ENCODE data around the gene ZNF311. TPM values are rescaled to one million over a fixed set of nuclear protein-coding genes. Genes with fewer than 3 reads are reported as not detected.
A peak's percentile ranks its signal among the peaks of the same experiment; 100 is the strongest.

Gene ZNF311
- 4.6 and 5.3 TPM in 2 replicates for total RNA-seq (2014; rRNA removed; shearing (Covaris generic))

DNA sequence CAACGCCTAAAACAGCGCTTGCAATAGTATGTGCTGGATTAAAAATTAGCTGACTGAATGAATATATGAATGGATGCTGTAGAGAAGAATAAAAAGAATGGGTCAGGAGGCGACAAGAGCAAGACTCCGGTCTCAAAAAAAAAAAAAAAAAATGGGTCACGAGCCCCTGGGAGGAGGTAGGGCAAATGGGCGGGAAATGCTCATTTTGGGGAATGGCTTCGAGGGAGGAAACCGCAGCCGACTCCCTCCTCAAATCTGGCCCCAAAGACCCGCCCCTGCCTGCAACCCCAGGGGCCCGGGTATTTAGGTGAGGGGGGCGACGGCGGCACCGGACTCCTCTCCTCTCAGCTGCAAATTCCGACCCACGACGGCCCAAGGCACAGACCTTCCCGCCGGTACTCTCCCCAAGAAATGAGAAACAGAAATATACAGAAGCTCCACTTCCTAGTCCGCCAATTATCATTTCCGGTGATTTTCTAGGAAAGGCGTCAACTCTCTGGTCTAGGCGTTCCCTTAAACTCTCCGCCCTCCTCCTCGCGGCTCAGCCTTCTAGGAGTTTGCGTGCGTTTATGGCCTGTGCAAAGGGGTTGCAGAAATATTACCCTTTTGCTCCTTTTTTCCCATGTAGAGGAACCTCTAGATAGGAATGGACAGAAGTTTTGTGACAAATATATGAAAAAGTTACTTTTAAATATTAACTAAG lies at the start of gene ZNF311:
Gene ZNF311 (minus strand): TSS at position 133 of the 703 bp plus-strand sequence. CDS start 1,361 bp downstream, outside the sequence.
- peak; percentile 93 for DNase-seq (ENCODE audit: low read depth)

DNA sequence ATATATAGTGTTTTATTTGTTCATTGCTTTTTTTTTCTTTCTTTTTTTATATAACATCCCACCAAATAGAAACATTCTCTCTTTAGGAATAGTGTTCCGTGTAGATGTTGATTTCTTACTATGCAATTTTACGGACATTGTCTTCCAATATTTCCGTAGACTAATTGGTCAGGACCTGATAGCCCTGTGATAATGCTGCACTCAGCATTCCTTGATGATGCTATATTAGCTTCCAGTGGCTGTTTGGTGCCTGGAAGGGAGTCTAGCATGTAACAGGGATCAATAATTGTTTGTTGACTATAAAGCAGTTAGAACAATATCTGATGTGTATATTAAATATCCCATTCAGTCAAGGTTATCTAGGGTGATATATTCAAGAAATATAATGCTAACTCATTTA lies 46.6 kb upstream of the ZNF311 start:
- no peak for DNase-seq (ENCODE audit: low read depth)

- no peak for DNase-seq (ENCODE audit: low read depth)
Measured at GRCh38 chr6:29045075-29045474, 40.0 kb upstream of the ZNF311 start, which contains the start of gene OR2W1. TSS of gene OR2W1 (minus strand) at chr6:29045175. CDS start at chr6:29045175, 0 bp downstream.

GRCh38 chr6:29035951-29036350 lies 30.8 kb upstream of the ZNF311 start:
- DNase-seq (ENCODE audit: low read depth), result no peak

DNA sequence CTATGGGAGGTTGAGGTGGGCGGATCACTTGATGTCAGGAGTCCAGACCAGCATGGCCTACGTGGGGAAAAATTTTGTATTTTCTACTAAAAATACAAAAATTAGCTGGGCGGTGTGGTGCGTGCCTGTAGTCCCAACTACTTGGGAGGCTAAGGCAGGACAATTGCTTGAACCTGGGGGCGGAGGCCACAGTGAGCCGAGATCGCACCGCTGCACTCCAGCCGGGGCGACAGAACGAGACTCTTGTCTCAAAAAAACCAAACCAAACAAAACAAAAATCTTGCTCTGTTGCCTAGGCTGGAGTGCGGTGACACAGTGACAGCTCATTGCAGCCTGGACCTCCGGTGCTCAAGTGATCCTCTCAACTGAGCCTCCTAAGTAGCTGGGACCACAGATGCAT lies 23.7 kb upstream of the ZNF311 start:
- DNase-seq (ENCODE audit: low read depth), result no peak

GRCh38 chr6:29025927-29026585 lies 20.9 kb upstream of the ZNF311 start:
- DNase-seq (ENCODE audit: low read depth), result no peak

DNA sequence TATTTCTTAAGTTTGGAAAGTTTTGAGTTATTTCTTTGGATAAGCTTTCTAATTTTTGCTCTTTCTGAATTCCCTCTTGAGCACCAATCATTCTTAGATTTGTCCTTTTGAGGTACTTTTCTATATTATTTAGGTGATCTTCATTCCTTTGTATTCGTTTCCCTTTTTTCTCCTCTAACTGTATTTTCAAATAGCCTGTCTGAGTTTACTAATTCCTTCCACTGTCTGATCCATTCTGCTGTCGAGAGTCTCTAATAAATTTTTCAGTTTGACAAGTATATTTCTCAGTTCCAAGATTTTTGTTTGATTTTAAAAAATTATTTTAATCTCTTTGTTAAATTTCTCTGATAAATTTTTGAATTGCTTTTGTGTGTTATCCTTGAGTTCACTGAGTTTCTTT lies 16.3 kb upstream of the ZNF311 start:
- DNase-seq (ENCODE audit: low read depth), result no peak

- DNase-seq (ENCODE audit: low read depth), result no peak
Measured at GRCh38 chr6:29019629-29020028, 14.5 kb upstream of the ZNF311 start.

DNA sequence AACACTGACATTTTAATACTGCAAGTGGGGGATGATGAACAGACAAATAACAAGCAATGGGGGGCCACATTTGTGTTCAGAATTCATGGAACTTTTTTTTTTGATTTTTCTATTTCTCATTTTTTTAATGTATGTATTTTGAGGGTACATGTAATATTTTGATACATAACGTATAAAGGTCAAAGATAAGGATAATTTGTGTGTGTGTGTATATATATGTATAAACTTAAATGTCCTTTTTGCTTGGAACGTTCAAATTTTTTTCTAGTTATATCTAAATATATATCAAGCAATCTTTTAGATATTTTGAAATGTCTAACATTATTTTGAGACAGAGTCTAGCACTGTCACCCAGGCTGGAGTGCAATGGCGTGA lies 12.3 kb upstream of the ZNF311 start:
- no peak for DNase-seq (ENCODE audit: low read depth)

DNA sequence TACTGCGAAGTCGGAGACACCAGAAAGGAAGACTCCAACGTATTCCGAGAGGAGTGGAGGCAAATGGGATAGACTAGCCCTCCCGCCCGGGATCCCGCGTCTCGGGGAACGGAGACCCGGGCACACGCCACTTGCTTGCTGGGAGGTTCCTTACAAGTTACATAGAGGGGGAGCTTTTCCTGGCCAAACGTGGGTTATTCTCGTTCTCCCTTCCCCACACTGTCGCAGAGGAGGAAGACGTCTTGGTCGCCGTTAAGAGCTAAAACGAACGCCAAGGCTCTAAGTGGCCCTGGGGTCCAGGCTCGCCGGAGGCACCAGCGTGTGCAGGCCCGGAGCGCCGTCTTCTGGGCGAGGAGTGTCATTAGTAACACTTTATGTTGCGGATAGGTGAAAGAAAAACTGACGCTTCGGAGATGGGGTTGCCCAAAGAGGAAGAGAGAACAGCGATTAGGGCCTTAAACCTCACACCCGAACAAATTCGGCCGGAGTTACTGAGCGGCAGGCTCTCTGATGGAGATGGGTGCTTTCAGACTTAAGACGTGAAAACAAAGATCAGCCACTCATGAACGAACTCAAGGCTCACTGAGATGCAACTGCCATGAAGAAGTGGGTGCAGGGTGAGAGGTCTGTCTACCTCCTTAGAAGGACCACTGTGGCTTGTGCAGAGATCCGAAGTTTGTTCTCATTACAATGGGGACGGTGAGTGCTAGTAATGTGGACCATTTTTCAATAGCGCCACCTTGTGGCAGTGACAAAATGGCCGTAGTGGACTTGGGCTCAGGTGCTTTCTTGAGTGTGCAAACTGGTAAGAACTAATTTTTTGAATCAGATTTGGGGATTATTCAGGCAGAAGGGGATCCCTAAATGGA lies 11.7 kb upstream of the ZNF311 start:
- DNase-seq (ENCODE audit: low read depth), result peak; percentile 84

DNA sequence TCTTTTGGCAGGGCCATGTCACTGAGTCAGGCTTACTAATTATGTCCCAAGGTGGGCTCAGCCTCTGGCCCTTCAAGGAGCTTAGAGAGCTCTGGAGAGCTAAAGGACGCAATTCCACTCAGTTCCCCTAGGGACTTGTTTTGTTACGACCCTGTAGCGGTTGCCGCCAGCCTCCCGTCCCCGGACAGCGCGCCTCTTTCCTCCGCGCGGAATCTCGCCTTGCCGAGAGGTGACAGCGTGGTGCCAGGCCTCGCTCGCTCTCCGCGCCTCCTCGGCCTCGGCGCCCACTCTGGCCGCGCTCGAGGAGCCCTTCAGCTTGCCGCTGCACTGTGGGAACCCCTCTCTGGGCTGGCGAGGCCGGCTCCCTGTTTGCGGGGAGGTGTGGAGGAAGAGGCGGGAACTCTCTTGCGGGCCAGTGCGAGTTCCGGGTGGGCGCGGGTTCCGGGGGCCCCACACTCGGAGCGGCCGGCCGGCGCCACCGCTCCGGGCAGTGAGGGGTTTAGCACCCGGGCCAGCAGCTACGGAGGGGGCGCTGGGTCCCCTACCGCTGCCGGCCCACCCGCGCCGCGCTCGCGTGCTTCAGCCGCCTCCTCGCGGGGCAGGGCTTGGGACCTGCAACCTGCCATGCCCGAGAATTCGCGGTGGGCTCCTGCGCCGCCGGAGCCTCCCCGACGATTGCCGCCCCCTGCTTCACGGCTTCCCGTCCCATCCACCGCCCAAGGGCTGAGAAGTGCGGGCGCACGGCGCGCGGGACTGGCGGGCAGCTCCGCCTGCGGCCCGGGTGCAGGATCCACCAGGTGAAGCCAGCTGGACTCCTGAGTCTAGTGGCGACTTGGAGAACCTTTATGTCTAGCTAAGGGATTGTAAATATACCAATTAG lies 9.9 kb upstream of the ZNF311 start:
- DNase-seq (ENCODE audit: low read depth), result peak; percentile 16

- DNase-seq (ENCODE audit: low read depth), result peak; percentile 81
Measured at GRCh38 chr6:29011276-29011734, 6.2 kb upstream of the ZNF311 start.

- no peak for DNase-seq (ENCODE audit: low read depth)
Measured at GRCh38 chr6:29009358-29009757, 4.2 kb upstream of the ZNF311 start.

GRCh38 chr6:29008089-29008488 lies 3.0 kb upstream of the ZNF311 start:
- no peak for DNase-seq (ENCODE audit: low read depth)

GRCh38 chr6:28996844-28997510 lies 8.1 kb downstream of the ZNF311 start:
- DNase-seq (ENCODE audit: low read depth), result no peak

DNA sequence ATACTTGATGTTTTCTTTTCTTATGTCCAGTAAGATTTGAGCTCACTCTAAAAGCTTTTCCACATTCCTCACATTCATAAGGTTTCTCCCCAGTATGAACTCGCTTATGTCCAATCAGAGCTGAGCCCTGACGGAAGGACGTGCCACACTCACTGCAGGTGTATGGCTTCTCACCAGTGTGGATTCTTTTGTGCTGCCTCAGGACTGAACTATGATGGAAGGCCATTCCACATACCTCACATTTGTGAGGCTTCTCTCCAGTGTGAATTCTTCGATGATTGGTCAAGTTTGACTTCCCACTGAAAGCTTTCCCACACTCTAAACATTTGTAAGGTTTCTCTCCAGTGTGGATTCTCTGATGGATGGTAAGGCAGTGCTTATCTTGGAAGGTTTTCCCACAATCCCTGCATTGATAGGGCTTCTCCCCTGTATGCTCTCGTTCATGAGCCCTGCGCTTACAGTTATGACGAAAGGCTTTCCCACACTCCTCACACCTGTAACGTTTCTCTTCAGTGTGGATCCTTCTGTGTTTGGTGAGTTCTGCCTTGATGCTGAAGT lies 9.9 kb downstream of the ZNF311 start:
- no peak for DNase-seq (ENCODE audit: low read depth)

GRCh38 chr6:28988536-28989311 lies 16.4 kb downstream of the ZNF311 start:
- no peak for DNase-seq (ENCODE audit: low read depth)

GRCh38 chr6:28985462-28986164 lies 19.5 kb downstream of the ZNF311 start:
- peak; percentile 99 for DNase-seq (ENCODE audit: low read depth)

DNA sequence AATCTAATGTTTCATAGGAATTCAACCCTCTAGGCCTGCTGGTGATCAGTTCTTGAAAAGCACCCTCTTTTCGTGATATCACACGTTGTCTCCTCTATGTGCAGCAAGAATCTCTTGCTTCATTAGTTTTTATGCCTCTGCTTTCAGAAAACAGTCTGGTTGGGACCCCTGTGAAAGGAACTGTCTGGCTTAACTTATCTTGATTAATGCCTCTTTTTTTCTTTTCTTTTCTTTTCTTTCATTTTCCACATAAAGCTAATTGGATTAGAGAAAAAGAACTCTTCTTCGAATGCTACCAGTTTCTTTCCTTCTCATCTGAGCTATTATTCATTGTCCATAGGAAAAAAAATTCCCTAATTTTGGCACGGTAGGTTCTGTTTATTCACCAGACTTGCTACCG lies 21.3 kb downstream of the ZNF311 start:
- DNase-seq (ENCODE audit: low read depth), result no peak
